ENCODE data around the gene XYLT1.

Gene XYLT1

GRCh38 chr16:17215306-17215705 is 255.5 kb downstream of the XYLT1 start:
- no peak for DNase-seq

- no peak for DNase-seq
Observed at GRCh38 chr16:17213974-17214373, 256.8 kb downstream of the XYLT1 start.

DNA sequence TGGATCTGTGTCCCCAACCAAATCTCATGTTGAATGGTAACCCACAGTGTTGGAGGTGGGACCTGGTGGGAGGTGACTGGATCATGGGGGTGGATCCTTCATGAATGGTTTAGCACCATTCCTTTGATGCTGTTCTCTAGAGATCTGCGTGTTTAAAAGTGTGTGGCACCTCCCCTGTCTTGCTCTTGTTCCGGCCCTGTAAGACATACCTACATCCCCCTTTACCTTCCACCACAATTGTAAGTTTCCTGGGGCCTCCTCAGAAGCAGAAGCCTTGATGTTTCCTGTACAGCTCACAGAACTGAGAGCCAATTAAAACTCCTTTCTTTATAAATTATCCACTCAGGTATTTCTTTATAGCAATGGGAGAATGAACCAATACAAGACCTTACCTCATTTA is 257.7 kb downstream of the XYLT1 start:
- DNase-seq = no peak

- DNase-seq = no peak
Observed at GRCh38 chr16:17212606-17213005, 258.2 kb downstream of the XYLT1 start.

GRCh38 chr16:17211797-17212196 is 259.0 kb downstream of the XYLT1 start:
- DNase-seq = no peak

DNA sequence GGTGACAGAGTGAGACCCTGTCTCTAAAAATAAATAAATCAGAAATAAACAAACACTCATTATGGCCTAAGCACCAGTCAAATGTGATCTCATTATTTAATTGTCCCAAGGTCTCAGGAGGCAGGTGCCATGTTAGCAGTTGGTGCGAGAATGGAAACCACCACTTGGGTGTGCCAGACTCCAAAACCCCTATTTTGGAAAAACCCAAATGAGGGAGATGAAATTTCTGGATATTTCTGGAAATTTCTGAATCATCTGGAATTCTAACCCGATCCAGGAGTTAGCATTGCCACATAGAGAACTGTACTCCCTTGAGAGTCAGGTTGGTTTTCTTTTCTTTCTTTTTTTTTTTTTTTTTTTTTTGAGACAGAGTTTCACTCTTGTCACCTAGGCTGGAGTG is 264.0 kb downstream of the XYLT1 start:
- no peak for DNase-seq

- DNase-seq = no peak
Observed at GRCh38 chr16:17205279-17206211, 265.2 kb downstream of the XYLT1 start.

DNA sequence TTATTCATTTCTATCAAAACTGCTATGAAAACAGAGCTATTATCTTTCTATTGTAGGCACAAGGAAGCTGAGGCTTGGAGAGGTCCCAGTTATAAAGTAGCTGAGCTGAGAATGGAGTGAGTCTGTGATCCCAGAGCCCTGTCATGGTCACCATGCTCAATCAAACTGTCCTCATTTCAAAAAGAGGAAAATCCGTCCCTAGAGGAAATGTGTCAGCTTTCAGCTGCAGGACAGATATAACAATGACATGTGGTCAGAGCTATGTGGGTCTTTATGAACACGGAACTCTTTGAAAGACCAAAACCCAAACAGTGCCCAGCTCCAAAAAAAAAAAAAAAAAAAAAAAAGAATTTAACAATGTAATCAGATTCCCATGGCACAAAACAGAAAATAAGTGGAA is 266.1 kb downstream of the XYLT1 start:
- no peak for DNase-seq

- DNase-seq = no peak
Observed at GRCh38 chr16:17204206-17204605, 266.6 kb downstream of the XYLT1 start.

GRCh38 chr16:17203424-17203823 is 267.3 kb downstream of the XYLT1 start:
- DNase-seq = no peak

DNA sequence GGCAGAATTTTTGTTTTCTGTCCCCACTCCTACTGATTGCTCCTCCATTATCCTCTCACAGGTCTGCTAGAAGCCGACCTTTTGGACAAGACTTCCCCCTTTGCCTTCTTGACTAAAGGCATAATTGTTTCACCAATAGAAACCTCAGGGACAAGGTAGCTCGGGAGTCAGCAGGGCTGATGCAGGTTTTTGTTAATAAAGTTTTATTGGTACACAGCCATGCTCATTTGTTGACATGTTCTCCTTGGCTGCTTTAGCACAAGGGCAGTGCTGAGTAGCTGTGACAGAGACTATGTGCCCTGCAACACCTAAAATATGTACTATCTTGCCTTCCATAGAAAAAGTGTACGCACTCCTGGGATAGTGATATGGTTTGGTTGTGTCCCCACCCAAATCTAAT is 271.6 kb downstream of the XYLT1 start:
- no peak for DNase-seq

- DNase-seq = no peak
Observed at GRCh38 chr16:17196526-17196925, 274.2 kb downstream of the XYLT1 start.

DNA sequence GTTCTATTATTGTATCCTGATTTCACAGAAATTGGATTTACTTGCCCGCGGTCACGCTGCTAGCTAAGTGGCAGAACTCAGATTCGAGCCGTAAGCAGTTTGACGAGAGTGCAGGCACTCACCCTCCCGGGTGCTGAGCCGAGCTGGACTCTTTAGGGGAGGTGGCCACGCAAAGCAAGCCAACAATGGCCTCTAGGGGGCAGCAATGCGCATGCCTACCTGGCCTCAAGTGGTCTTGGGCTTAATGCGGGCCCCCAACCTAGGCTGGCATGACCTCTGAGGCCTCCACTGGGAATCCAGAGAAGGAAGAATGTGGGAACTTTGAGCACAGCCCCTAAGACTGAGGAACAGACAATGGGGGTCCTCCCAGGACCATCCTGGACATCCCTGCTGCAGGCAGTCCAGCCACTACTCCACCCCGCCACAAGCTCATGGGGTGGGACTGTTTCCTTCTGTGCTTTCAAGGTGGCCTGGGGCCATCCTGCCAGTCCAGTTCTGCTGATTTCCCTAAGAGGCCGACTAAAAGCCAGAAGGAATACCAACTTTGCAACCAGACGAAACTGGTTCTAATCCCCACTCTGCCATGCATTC is 276.5 kb downstream of the XYLT1 start:
- DNase-seq = no peak

- no peak for DNase-seq
Observed at GRCh38 chr16:17193566-17194100, 277.1 kb downstream of the XYLT1 start.

GRCh38 chr16:17184026-17184425 is 286.7 kb downstream of the XYLT1 start:
- DNase-seq = no peak

DNA sequence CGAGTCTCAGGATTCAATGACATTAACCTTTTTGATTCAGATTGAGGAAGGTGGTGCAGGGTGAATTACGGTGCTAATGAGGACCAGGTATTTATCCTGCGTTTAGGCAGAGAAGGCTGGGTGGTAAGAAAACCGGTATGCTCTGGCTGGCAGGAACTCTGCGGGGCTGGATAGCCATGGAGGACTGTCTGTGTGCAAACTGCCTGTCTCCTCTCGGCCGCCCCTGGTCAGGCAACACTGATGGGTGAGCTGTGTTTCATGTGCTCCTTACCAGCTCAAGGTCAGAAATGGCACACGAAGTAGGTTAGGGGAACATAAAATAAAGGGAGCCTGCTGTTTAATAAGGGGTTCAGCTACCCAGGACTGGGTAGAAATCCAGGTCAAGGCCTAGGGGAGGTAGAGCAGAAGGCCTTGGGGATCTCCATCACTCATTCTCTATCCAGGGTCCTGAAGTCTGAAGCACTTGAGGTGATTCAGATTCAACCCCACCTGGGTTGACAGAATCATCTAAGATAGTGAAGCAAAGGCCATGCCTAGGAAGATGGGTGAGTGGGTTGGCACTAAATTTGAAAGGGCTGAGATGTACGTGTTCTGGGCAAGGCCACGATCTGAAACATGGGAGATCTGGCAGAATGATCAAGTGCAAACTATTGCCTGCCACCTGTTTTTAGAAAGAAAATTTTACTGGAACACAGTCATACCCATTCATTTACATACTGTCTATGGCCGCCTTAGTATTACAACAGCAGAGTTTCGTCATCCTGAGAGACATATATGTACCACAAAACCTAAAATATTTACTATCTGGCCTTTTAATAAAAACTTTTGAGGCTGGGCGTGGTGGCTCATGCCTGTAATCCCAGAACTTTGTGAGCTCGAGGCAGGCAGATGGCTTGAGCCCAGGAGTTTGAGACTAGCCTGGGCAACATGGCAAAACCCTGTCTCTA is 292.5 kb downstream of the XYLT1 start:
- no peak for DNase-seq

GRCh38 chr16:17177242-17177958 is 293.4 kb downstream of the XYLT1 start:
- no peak for DNase-seq

DNA sequence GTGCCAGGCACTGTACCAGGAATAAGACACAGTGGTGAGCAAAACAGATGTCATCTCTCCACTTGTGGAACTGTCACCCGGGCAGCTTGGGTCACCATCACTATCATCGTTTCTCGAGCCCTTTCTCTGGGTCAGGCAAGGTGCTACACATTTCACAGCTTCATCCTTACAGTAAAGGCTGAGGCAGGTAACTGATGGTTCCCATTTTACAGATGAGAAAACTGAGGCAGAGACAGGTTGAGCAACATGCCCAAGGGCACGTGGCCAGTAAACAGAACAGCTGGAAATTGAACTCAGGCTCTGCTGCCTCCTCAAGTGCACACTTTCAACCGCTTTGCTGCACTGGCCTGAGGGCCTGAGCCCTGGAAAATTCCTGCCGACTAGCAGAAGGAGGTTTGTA is 294.6 kb downstream of the XYLT1 start:
- no peak for DNase-seq

DNA sequence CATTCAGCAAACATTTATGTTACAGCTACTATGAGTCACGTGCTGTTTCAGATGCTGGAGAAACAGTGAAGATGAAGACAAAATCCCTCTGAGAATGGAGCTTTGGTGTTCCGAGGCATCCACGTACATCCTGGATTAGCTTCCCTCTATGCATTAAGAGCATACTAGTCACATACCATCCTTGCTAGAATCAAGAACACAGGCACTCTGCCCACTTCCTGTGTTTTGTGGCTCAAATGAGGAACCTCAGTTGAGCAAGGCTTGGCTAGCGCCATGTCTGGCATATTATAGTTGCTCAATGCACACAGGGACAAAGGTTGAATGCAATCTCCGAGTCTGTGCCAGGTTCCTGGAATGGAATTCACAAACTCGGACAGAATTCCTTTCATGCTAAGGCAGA is 297.5 kb downstream of the XYLT1 start:
- DNase-seq = no peak

GRCh38 chr16:17171250-17172143 is 299.3 kb downstream of the XYLT1 start:
- DNase-seq = no peak

- DNase-seq = no peak
Observed at GRCh38 chr16:17170435-17170834, 300.3 kb downstream of the XYLT1 start.

Data from NCI-H1048 (cell line).